ENCODE data around the gene HOXD4. TPM values are rescaled to one million over a fixed set of nuclear protein-coding genes. Genes with fewer than 3 reads are reported as not detected.

The HOXD4 gene
- total RNA-seq, 1 experiment from 2014 or later: not detected

DNA sequence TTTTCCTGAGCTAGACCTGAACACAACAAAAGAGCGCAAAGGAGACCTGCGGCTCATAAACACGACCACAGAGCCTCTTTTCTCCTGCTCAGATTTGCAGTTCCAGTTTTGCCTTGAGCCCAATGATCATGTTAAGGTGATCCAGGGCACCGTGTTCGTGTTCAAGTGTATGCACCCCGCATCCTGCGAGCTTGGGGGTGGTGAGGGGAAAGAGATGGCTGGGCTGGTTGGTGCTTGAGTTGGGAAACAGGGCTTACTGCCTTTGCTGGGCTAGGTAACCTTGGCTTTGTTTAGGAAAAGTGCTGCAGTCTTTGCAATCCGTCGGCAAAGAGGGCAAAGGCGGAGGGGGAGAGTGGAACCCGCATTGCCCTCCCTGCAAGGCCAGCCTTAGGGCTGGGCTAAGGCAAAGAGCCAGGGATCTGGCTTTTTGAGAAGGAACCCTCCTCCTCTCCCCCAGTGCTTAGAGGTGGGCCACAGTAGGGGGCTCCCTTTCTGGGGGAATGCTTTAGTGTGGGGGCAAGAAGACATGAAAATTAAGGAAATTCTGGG, 33.5 kb upstream of the HOXD4 start:
- ChIA-PET POLR2A (no interaction called here), CTCF (interaction anchor here (0.6 to 1.9 kb wide), 2 partner anchors 9 to 20 kb away, joined by 3 to 12 read pairs; no protein-coding TSS in a partner anchor)
- H3K27ac Mint-ChIP-seq (ENCODE audit: low read depth, unreplicated experiment): no peak overlapping the region
- H3K36me3 Mint-ChIP-seq (ENCODE audit: insufficient read depth, unreplicated experiment): no peaks in the 10 kb centered on the region
- H3K4me3 Mint-ChIP-seq (ENCODE audit: unreplicated experiment): peak overlapping the region; percentile 28
- H3K9me3 Mint-ChIP-seq (ENCODE audit: unreplicated experiment): no peaks in the 10 kb centered on the region
- TF ChIP-seq CTCF (IDR thresholded peaks at IDR 0.05; ENCODE audit: unreplicated experiment): no peak
- intact Hi-C loops (cut with micrococcal nuclease): no loop called here
- no peak for DNase-seq (ENCODE audit: unreplicated experiment)
- no TSS peak for BruUV-seq (replicated peaks)
- peaks cover 48% of the 10 kb centered on the region for H3K27me3 Mint-ChIP-seq (ENCODE audit: insufficient read depth, unreplicated experiment)
- no peaks in the 10 kb centered on the region for H3K4me1 Mint-ChIP-seq (ENCODE audit: insufficient read depth, unreplicated experiment)

DNA sequence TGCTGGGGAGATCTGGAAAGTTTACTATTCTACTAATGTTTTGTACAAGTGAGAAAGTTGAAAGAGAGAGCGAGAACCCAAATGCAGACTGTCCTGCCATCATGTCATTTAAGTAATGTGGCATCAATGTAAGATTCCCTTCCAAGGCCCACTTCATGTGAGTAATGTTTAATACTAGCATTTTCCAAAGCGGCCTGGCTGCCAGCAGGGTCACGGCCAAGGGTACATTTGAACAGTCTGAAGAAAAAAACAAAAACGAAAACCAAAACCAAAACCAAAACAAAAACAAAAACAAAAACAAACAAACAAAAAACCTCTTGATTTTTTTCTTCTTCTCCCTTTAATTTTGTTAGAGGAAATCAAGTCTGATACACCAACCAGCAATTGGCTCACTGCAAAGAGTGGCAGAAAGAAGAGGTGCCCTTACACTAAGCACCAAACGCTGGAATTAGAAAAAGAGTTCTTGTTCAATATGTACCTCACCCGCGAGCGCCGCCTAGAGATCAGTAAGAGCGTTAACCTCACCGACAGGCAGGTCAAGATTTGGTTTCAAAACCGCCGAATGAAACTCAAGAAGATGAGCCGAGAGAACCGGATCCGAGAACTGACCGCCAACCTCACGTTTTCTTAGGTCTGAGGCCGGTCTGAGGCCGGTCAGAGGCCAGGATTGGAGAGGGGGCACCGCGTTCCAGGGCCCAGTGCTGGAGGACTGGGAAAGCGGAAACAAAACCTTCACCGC, 32.6 kb upstream of the HOXD4 start:
- ChIA-PET POLR2A (no interaction called here), CTCF (no interaction called here)
- Mint-ChIP-seq H3K36me3 (ENCODE audit: insufficient read depth, unreplicated experiment) (no peaks in the 10 kb centered on the region), H3K27ac (ENCODE audit: low read depth, unreplicated experiment) (no peak overlapping the region), H3K27me3 (ENCODE audit: insufficient read depth, unreplicated experiment) (peaks cover 53% of the 10 kb centered on the region), H3K4me1 (ENCODE audit: insufficient read depth, unreplicated experiment) (no peaks in the 10 kb centered on the region), H3K4me3 (ENCODE audit: unreplicated experiment) (no peak overlapping the region), H3K9me3 (ENCODE audit: unreplicated experiment) (no peaks in the 10 kb centered on the region)
- peak; percentile 54 for TF ChIP-seq CTCF (IDR thresholded peaks at IDR 0.05; ENCODE audit: unreplicated experiment)
- intact Hi-C loops (cut with micrococcal nuclease): no loop called here
- BruUV-seq (replicated peaks): no TSS peak
- DNase-seq (ENCODE audit: unreplicated experiment): peak; percentile 59

GRCh38 chr2:176120364-176121189, 30.8 kb upstream of the HOXD4 start:
- peaks cover 60% of the 10 kb centered on the region for H3K27me3 Mint-ChIP-seq (ENCODE audit: insufficient read depth, unreplicated experiment)
- H3K27ac Mint-ChIP-seq (ENCODE audit: low read depth, unreplicated experiment): no peak overlapping the region
- no peak overlapping the region for H3K4me3 Mint-ChIP-seq (ENCODE audit: unreplicated experiment)
- BruUV-seq (replicated peaks): no TSS peak
- ChIA-PET CTCF (interaction anchor here (0.6 to 3.3 kb wide), 8 partner anchors 10 to 1028 kb away, joined by 3 to 23 read pairs (median 4); no protein-coding TSS in a partner anchor), POLR2A (interaction anchor here (0.6 to 1.2 kb wide), 3 partner anchors 10 to 532 kb away, joined by 3 to 4 read pairs (median 3); no protein-coding TSS in a partner anchor)
- no peak for TF ChIP-seq CTCF (IDR thresholded peaks at IDR 0.05; ENCODE audit: unreplicated experiment)
- no peaks in the 10 kb centered on the region for H3K9me3 Mint-ChIP-seq (ENCODE audit: unreplicated experiment)
- no peaks in the 10 kb centered on the region for H3K4me1 Mint-ChIP-seq (ENCODE audit: insufficient read depth, unreplicated experiment)
- intact Hi-C loops (cut with micrococcal nuclease): no loop called here
- no peak for DNase-seq (ENCODE audit: unreplicated experiment)
- no peaks in the 10 kb centered on the region for H3K36me3 Mint-ChIP-seq (ENCODE audit: insufficient read depth, unreplicated experiment)
